HG03521 (cell line): ENCODE results near the gene KRTAP13-2.

Experiments used
- ATAC-seq: cut with Tn5 transposase; IDR thresholded peaks from one replicate; pipeline ENCODE4 v1.9.1; 2021; ENCODE audit warnings: mild to moderate bottlenecking, moderate library complexity; ENCODE audit not compliant: unreplicated experiment

KRTAP13-2 gene

GRCh38 chr21:30372139-30372770, at the start of gene KRTAP13-2:
KRTAP13-2 (minus strand) TSS chr21:30372271; CDS start chr21:30372213, 58 bp downstream.
- no peak for ATAC-seq

DNA sequence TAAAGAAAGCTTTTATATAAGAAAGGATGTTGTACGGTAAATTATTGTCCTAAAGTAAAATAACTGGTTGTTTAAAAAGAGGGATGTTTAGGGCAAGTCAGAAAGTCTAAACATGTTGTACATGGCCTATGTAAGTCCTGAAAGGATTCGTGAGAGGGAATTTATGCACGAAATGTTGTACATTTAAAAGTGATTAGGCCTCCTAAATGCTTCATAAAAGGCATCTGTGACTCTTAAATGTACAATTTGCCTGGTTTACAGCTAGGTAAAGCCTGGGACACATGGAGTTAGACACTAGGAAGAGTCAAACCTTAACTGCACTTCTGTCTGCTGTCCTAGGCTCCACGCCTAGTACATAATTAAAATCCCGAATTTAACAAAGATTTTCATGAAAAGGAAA, 43.9 kb upstream of the KRTAP13-2 start:
- ATAC-seq: no peak

DNA sequence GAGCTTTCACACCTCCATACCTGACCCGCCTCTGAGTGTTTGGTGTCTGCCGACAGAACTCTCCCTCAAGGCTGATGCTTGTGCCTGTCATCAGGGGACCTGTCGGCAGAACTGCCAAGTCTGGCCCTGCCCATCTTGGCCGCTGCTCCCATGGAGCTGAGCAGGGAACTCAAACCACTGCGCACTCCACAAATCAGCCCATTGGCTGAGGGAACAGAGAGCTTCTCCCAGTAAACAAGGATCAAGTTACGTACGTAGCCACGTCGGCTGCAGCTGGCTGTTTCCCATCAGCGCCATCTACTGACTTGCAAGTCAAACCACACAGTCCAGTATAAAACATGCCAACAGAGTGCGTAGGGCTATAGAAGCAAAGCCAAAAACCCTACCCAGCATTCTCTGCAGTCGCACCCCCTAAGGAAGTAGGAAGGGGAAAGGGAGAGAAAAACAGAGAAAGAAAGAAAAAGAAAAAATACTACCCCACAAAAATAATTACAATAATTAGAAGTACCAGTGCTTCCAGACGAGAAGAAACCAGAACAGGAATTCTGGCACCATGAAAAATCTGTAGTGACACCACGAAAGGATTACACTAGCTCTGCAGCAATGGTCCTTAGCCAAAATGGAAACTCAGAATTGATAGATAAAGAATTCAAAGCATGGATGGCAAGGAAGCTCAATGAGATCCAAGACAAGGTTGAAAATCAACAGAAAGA, 36.9 kb upstream of the KRTAP13-2 start:
- no peak for ATAC-seq

- ATAC-seq: no peak
Observed at GRCh38 chr21:30395731-30396130, 23.7 kb upstream of the KRTAP13-2 start, which contains the start of gene KRTAP13-1. KRTAP13-1 (plus strand) TSS chr21:30396031; CDS start chr21:30396087, 56 bp downstream.

DNA sequence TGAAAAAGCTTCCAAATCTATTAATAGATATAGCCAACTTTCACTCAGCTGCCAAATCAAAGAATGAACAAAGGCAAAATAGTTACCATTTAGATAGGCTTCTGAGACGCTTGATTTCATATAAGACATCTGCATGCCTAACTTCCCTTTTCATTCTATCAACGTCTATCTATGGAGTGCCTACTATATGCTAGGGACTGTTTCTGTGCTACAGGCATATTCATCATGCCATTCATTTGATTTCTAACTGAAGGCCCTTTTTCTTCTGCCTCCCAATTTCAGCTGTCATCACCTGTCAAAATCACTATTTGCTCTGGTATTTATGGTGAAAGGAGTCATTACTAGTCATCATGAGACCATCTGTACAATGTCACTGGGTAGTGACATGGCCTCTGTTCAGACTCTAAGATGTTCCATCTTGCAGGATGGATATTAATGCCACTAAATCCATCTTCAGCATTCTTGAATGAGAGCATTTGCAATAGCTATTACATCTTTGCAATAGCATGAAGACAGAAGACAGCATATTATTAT, 19.5 kb upstream of the KRTAP13-2 start:
- no peak for ATAC-seq

- no peak for ATAC-seq
Observed at GRCh38 chr21:30382201-30382600, 10.1 kb upstream of the KRTAP13-2 start.

DNA sequence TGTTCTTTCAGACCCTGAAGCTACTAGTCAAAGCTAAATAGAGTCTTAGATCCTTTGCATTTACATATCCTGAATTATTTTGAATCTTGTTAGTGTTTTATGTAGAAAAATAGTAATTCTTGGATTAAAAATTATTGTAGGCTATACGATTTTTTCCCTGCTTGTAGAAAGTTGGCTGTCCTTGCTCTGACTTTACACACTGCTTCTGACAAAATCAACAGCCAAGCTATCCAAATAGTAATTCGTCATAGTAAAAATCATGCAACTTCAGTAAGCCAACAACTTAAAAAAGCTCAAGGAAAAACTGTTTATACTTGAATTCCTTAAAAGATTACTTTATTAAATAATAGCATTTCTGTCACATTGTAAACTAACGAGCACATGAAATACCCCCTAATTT, 16.2 kb downstream of the KRTAP13-2 start:
- ATAC-seq: no peak

GRCh38 chr21:30354308-30355005, 17.6 kb downstream of the KRTAP13-2 start:
- no peak for ATAC-seq

- no peak for ATAC-seq
Observed at GRCh38 chr21:30351534-30351933, 20.5 kb downstream of the KRTAP13-2 start.

GRCh38 chr21:30349572-30349971, 22.5 kb downstream of the KRTAP13-2 start:
- no peak for ATAC-seq

DNA sequence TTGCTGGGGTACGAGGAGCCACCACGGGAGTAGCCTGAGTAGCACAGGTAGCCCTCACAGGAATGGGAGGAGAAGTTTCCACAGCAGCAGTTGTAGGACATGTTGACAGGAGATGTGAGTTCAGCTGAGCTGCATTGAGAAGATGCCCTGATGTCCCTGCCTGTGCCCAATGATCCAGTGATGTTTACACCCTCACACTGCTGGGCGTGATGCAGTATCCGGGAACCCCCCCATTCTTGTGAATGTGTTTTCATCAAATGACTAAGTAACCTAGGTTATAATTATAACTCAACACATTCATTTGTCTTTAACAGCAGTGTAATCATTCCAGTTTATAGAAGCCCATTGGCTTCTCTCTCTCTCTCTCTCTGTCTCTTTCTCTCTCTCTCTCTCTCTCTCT, 23.6 kb downstream of the KRTAP13-2 start, which contains the start of gene KRTAP23-1:
TSS of gene KRTAP23-1 (minus strand) at position 101 of the 400 bp plus-strand sequence. CDS start at position 101, 0 bp downstream.
- ATAC-seq: no peak

- no peak for ATAC-seq
Observed at GRCh38 chr21:30345014-30345413, 27.1 kb downstream of the KRTAP13-2 start.

- no peak for ATAC-seq
Observed at GRCh38 chr21:30340714-30341573, 31.1 kb downstream of the KRTAP13-2 start.

DNA sequence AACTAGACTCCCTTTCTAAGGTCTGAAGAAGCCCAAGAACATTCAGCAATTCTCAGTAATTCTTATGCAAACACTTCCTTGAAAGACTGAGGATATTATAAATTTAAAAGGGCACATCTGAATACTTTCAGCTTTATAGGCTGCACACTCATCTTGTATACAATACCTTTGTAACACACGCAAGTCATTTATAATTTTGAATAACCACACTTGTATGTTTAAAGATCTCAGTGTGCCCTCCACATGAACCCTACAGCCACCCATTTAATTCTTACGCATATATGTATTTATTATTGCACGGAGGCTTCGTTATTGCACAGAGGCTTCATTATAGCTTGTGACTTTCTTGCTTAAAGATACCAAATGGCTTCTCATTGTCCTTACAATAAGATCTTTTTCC, 33.4 kb downstream of the KRTAP13-2 start:
- ATAC-seq: no peak

DNA sequence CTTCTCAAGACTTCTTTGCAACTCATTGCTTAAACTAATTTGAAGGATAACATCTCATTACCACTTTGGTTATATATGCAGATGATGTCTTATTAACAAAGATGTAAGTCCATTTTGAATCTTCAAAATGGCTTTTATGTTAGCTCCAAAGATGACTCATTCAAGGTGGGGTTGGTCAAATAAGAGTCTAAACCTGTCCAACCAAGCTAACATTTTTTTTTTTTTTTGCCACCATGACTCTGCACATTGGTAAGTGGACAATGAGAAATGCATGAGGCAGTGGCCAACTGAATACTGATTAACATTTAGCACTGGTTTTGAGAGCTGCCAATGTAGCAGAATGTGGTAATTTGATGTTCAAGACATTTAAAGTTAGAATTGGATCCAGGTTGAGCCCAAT, 34.3 kb downstream of the KRTAP13-2 start:
- ATAC-seq: no peak

DNA sequence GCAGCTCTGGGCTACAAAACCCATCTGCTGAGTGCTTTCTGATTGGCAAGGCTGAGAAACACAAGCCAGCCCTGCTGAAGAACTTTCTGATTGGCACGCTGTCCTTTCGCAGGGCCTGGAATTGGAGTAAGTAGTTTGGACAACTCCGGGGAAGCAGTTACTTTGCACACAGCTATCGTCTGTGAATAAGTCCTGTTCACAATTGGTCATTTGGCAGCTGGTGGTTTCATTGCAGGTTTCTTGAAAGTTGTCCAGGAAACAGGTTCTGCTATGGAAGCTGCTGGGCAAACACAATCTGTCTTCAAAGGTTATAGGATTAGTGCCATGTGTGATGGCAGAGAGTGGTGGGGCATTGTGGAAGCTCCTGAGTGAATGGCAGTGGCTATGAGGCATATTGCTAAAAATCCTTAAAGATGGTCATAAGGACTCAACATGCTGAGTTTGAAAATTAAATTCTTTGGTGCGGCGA, 34.8 kb downstream of the KRTAP13-2 start, which contains the start of gene KRTAP27-1:
TSS of gene KRTAP27-1 (minus strand) at position 419 of the 469 bp plus-strand sequence. CDS start at position 393, 26 bp downstream.
- ATAC-seq: no peak

GRCh38 chr21:30336596-30336995, 35.5 kb downstream of the KRTAP13-2 start:
- ATAC-seq: no peak

DNA sequence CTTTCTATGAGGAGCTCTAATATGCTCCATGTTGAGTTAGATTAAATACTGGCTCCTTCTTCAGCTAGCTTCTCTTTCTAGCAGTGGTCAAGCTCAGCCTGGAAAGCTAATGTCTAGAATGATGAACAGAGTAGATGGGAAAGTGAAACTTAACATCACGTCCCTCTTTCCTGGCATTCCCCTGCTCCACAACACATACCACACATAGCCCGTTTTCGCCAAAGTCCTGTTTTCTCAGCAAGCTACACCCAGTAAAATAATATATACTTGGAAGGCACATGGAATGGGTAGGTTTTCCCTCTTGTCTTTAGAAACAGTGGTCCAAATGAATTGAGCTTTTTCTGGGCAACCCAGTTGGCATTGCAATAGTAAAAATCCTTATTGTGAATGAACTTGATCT, 38.3 kb downstream of the KRTAP13-2 start:
- no peak for ATAC-seq

- no peak for ATAC-seq
Observed at GRCh38 chr21:30332681-30333080, 39.4 kb downstream of the KRTAP13-2 start.

DNA sequence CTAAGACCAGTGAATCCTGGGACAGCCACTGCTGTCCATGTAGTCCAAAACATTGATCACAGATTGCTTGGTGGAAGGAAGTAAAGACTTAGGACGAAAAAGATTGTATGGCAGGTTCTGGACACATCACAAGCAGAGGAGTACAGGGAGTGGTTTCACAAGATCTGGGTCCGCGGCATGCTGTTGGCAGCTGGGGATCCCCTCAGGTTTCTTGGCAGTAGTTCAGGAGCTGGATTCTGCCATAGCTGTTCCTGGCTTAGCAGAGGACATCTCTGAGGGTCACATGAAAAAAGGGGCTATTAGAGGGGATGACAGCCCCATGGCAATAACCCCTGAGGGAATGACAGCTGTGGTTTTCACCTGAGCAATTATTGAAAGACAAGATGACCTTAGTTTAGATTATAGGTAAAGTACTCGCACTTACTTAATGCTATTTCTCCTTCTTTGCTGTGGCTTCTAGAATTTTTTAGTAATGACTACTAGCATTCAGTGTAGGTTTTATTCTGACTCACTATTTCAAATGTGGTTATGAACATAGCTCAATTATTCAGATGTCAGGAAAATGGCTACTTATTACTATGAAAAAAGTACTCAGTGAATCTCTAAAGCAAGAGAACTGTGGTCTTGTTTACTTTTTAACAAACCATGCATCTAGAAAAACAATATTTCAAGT, 42.7 kb downstream of the KRTAP13-2 start:
- no peak for ATAC-seq
